ENCODE measurements around the gene VPS26B.

The VPS26B gene

GRCh38 chr11:134267461-134267860 lies 43.0 kb downstream of the VPS26B start:
- no peak for TF ChIP-seq CTCF (IDR thresholded peaks at IDR 0.05; ENCODE audit: extremely low read depth, missing control alignments)
- no peak for DNase-seq (ENCODE audit: low spot score)

GRCh38 chr11:134267966-134268365 lies 43.5 kb downstream of the VPS26B start:
- no peak for DNase-seq (ENCODE audit: low spot score)
- TF ChIP-seq CTCF (IDR thresholded peaks at IDR 0.05; ENCODE audit: extremely low read depth, missing control alignments), result no peak

GRCh38 chr11:134270250-134270714 lies 45.8 kb downstream of the VPS26B start:
- TF ChIP-seq CTCF (IDR thresholded peaks at IDR 0.05; ENCODE audit: extremely low read depth, missing control alignments), result no peak
- DNase-seq (ENCODE audit: low spot score), result no peak

GRCh38 chr11:134271978-134272377 lies 47.5 kb downstream of the VPS26B start:
- no peak for DNase-seq (ENCODE audit: low spot score)
- TF ChIP-seq CTCF (IDR thresholded peaks at IDR 0.05; ENCODE audit: extremely low read depth, missing control alignments), result no peak

- no peak for DNase-seq (ENCODE audit: low spot score)
Measured at GRCh38 chr11:134272381-134273316, 48.2 kb downstream of the VPS26B start.

GRCh38 chr11:134273317-134273712 lies 48.8 kb downstream of the VPS26B start:
- DNase-seq (ENCODE audit: low spot score), result no peak

More at GRCh38 chr11:134272381-134273316, 48.2 kb downstream of the VPS26B start:
- no peak for TF ChIP-seq CTCF (IDR thresholded peaks at IDR 0.05; ENCODE audit: extremely low read depth, missing control alignments)

More at GRCh38 chr11:134273317-134273712, 48.8 kb downstream of the VPS26B start:
- TF ChIP-seq CTCF (IDR thresholded peaks at IDR 0.05; ENCODE audit: extremely low read depth, missing control alignments), result no peak
